ENCODE measurements around the gene ANO2.

ANO2 gene

GRCh38 chr12:5516371-5517241 lies 428.5 kb downstream of the ANO2 start:
- DNase-seq (ENCODE audit: low read depth, low spot score), result no peak

- no peak for DNase-seq (ENCODE audit: low read depth, low spot score)
Observed at GRCh38 chr12:5515458-5515857, 429.6 kb downstream of the ANO2 start.

- DNase-seq (ENCODE audit: low read depth, low spot score), result no peak
Observed at GRCh38 chr12:5514545-5514944, 430.5 kb downstream of the ANO2 start.

GRCh38 chr12:5514016-5514415 lies 431.0 kb downstream of the ANO2 start:
- no peak for DNase-seq (ENCODE audit: low read depth, low spot score)

GRCh38 chr12:5513406-5513805 lies 431.7 kb downstream of the ANO2 start:
- no peak for DNase-seq (ENCODE audit: low read depth, low spot score)

Data from brain pericyte (primary cell).